B cell (primary cell): ENCODE results near the gene POU1F1. TPM values are rescaled to one million over a fixed set of nuclear protein-coding genes. Genes with fewer than 3 reads are reported as not detected.

Experiments used
- ATAC-seq: fragments of 200-7000 bp; cut with Tn5 transposase; one replicate; pipeline ENCODE4 v1.10.0; 2021; ENCODE audit warnings: low read depth, mild to moderate bottlenecking, moderate number of reproducible peaks, moderate library complexity
- CTCF ChIA-PET: fragments of 350-600 bp; sonication (Branson Sonifier 250); formaldehyde crosslinking; loops from one replicate; lab custom pipeline; 2021; ENCODE audit warnings: antibody characterized with exemption, inconsistent platforms; lab: Charles Lee
- POLR2A ChIA-PET: fragments of 350-600 bp; sonication (Branson Sonifier 250); formaldehyde crosslinking; loops from one replicate; lab custom pipeline; 2021; ENCODE audit warnings: antibody characterized with exemption; lab: Charles Lee
- DNase-seq: peaks from one replicate; pipeline ENCODE4 v3.0.0; 2013
- H2AFZ ChIP-seq: 2 replicates; pipeline ENCODE4 v1.6.1; 2012; ENCODE audit warnings: mild to moderate bottlenecking, low read depth, low read length; ENCODE audit not compliant: insufficient read depth, poor library complexity, severe bottlenecking
- H3K27ac ChIP-seq, 2 donors: 1 replicate in 1 of 2; 2 replicates in 1 of 2; pipeline ENCODE4 v1.5.1; 2012 to 2013; ENCODE audit warnings: low read length in 2 of 2, mild to moderate bottlenecking in 2 of 2, moderate library complexity in 1 of 2
- H3K27me3 ChIP-seq, 4 experiments: fragments of 200-600 bp in 1 of 4; sonication (generic) in 1 of 4; replicated peaks in 1 of 4; 1 replicate in 2 of 4; 2 replicates in 2 of 4; pipeline versions ENCODE4 v1.6.1 to v1.7.0; 2013 to 2016; ENCODE audit warnings: low read length in 3 of 4, mild to moderate bottlenecking in 2 of 4, mixed read lengths in 1 of 4, moderate library complexity in 1 of 4; ENCODE audit not compliant: insufficient read depth in 4 of 4, control insufficient read depth in 3 of 4; ENCODE audit errors: control extremely low read depth in 1 of 4
- H3K36me3 ChIP-seq, 2 experiments: replicated peaks in 1 of 2; 1 replicate in 1 of 2; 2 replicates in 1 of 2; pipeline versions ENCODE4 v1.6.1 to v1.7.1; 2013; ENCODE audit warnings: low read length in 1 of 2; ENCODE audit not compliant: insufficient read depth in 2 of 2, control insufficient read depth in 1 of 2; ENCODE audit errors: control extremely low read depth in 1 of 2, extremely low read depth in 1 of 2
- H3K4me1 ChIP-seq, 2 donors: fragments of 200-600 bp in 1 of 2; sonication (generic) in 1 of 2; 1 replicate in 1 of 2; 2 replicates in 1 of 2; pipeline versions ENCODE4 v1.5.1 to v1.6.1; 2013 to 2017; ENCODE audit warnings: low read length in 2 of 2; ENCODE audit not compliant: control insufficient read depth in 2 of 2, insufficient read depth in 2 of 2
- H3K4me2 ChIP-seq: replicated peaks from 2 replicates; pipeline ENCODE3; 2012; ENCODE audit warnings: mild to moderate bottlenecking, low read depth, low read length; ENCODE audit not compliant: poor library complexity, severe bottlenecking
- H3K4me3 ChIP-seq, 5 experiments: fragments of 200-600 bp in 1 of 5; sonication (generic) in 1 of 5; 1 replicate in 3 of 5; 2 replicates in 2 of 5; pipeline versions ENCODE4 v1.5.1 to v1.7.0; 2011 to 2016; ENCODE audit warnings: low read length in 4 of 5, mild to moderate bottlenecking in 4 of 5, low read depth in 2 of 5, control low read depth in 1 of 5, moderate library complexity in 1 of 5; ENCODE audit not compliant: insufficient read depth in 1 of 5; ENCODE audit errors: control extremely low read depth in 1 of 5, extremely low read depth in 1 of 5
- H3K79me2 ChIP-seq: fragments of 200-600 bp; sonication (generic); one replicate; pipeline ENCODE4 v1.6.0; 2016; ENCODE audit warnings: low read length; ENCODE audit not compliant: control insufficient read depth, insufficient read depth
- H3K9ac ChIP-seq: fragments of 200-600 bp; sonication (generic); 2 replicates; pipeline ENCODE4 v1.6.1; 2017; ENCODE audit warnings: mild to moderate bottlenecking, low read length, moderate library complexity
- H3K9me3 ChIP-seq, 3 donors: one replicate each; pipeline versions ENCODE4 v1.6.1 to v1.7.1; 2013; ENCODE audit warnings: low read length in 2 of 3; ENCODE audit not compliant: control insufficient read depth in 2 of 3, insufficient read depth in 1 of 3; ENCODE audit errors: control extremely low read depth in 1 of 3
- H4K20me1 ChIP-seq: 2 replicates; pipeline ENCODE4 v1.6.0; 2012; ENCODE audit warnings: mild to moderate bottlenecking, low read length; ENCODE audit not compliant: insufficient read depth, control insufficient read depth, poor library complexity, severe bottlenecking
- H3K27ac Mint-ChIP-seq: one replicate; pipeline ENCODE4 v1.8.0; 2021; ENCODE audit warnings: mixed read lengths
- H3K27me3 Mint-ChIP-seq: one replicate; pipeline ENCODE4 v1.8.0; 2021; ENCODE audit warnings: mixed read lengths
- H3K4me1 Mint-ChIP-seq: one replicate; pipeline ENCODE4 v1.8.0; 2021; ENCODE audit warnings: mixed read lengths
- H3K4me3 Mint-ChIP-seq: one replicate; pipeline ENCODE4 v1.8.0; 2021; ENCODE audit warnings: mixed read lengths
- H3K9me3 Mint-ChIP-seq: one replicate; pipeline ENCODE4 v1.8.0; 2022; ENCODE audit warnings: mixed read lengths; ENCODE audit not compliant: insufficient read depth
- CTCF ChIP-seq: fragments of 200-600 bp; IDR thresholded peaks from one replicate; pipeline ENCODE4 v1.8.0; 2022; ENCODE audit warnings: antibody characterized with exemption, mild to moderate bottlenecking
- EZH2 ChIP-seq: IDR thresholded peaks from 2 replicates; pipeline ENCODE4 v1.6.1; 2012; ENCODE audit warnings: borderline replicate concordance, low read depth, mild to moderate bottlenecking, moderate library complexity, low read length; ENCODE audit not compliant: insufficient read depth, poor library complexity, severe bottlenecking
- WGBS: methylation state at CpG from one replicate; pipeline ENCODE4 v1.1.5; 2013; ENCODE audit warnings: missing lambda C conversion rate; ENCODE audit not compliant: insufficient coverage; 5-methylcytosine and 5-hydroxymethylcytosine counted together
- intact Hi-C: fragments of 100-400 bp; cut with micrococcal nuclease; formaldehyde crosslinking; loops from one replicate; pipeline ENCODE4 v1.10.0; 2022
- polyA plus RNA-seq: library from polyadenylated mRNA; depleted of rRNA; stranded (reverse); fragments of >200 nt; gene quantifications from 2 replicates; pipeline ENCODE4 v1.2.3, GENCODE V29; 2012
- total RNA-seq, 2 donors: library from RNA; stranded (reverse); fragments of 120-200 nt in 1 of 2; gene quantifications; 1 replicate in 1 of 2; 2 replicates in 1 of 2; pipeline versions ENCODE4 v1.2.3 to v1.2.4, GENCODE V29; 2013 to 2022

Gene POU1F1
- total and polyA plus RNA-seq, 2 donors (not counting 1 experiment from before 2014, with no cell fraction given) = not detected

GRCh38 chr3:87247430-87247773 is 29.0 kb downstream of the POU1F1 start:
- no peaks in the 10 kb centered on the region for H3K27me3 ChIP-seq
- Mint-ChIP-seq H3K27ac (no peak overlapping the region), H3K27me3 (no peaks in the 10 kb centered on the region), H3K9me3 (no peaks in the 10 kb centered on the region), H3K4me3 (no peak overlapping the region), H3K4me1 (no peaks in the 10 kb centered on the region)
- ChIA-PET POLR2A (no interaction called here), CTCF (interaction anchor here (1.3 kb wide), 1 partner anchor 9 kb away, joined by 4 read pairs; no protein-coding TSS in a partner anchor)
- WGBS = no CpG with 5 or more reads among the region's 1 CpG
- no peak for TF ChIP-seq EZH2
- TF ChIP-seq CTCF = no peak
- H3K36me3 ChIP-seq = peaks cover 5 to 24% of the 10 kb centered on the region in 2 experiments
- no peak for ATAC-seq
- no peaks in the 10 kb centered on the region for H3K4me1 ChIP-seq
- no peak overlapping the region for H2AFZ ChIP-seq
- intact Hi-C loops = no loop called here
- no peak overlapping the region for H3K27ac ChIP-seq
- DNase-seq = no peak
- no peak overlapping the region for H3K4me2 ChIP-seq
- no peak overlapping the region for H3K9ac ChIP-seq
- peaks cover 3% of the 10 kb centered on the region for H3K79me2 ChIP-seq
- H4K20me1 ChIP-seq = peaks cover 11% of the 10 kb centered on the region
- H3K9me3 ChIP-seq = no peaks in the 10 kb centered on the region
- H3K4me3 ChIP-seq = no peak overlapping the region

GRCh38 chr3:87246662-87247429 is 29.5 kb downstream of the POU1F1 start:
- intact Hi-C loops = no loop called here
- Histone ChIP-seq H3K79me2 (peaks cover 3% of the 10 kb centered on the region), H3K4me3 (no peak overlapping the region), H3K9me3 (no peaks in the 10 kb centered on the region), H3K4me2 (no peak overlapping the region), H3K4me1 (no peaks in the 10 kb centered on the region), H3K9ac (no peak overlapping the region), H4K20me1 (peaks cover 11% of the 10 kb centered on the region), H3K27me3 (no peaks in the 10 kb centered on the region), H3K27ac (no peak overlapping the region), H3K36me3 (peaks cover 2 to 24% of the 10 kb centered on the region in 2 experiments), H2AFZ (no peak overlapping the region)
- WGBS = 100% methylated on average over 1 of the region's 3 CpGs
- H3K27me3 Mint-ChIP-seq = no peaks in the 10 kb centered on the region
- H3K9me3 Mint-ChIP-seq = no peaks in the 10 kb centered on the region
- POLR2A ChIA-PET = no interaction called here
- CTCF ChIA-PET = interaction anchor here (0.9 to 1.3 kb wide), 2 partner anchors 9 to 12 kb away, joined by 4 to 5 read pairs; no protein-coding TSS in a partner anchor
- no peak overlapping the region for H3K4me3 Mint-ChIP-seq
- TF ChIP-seq EZH2 (no peak), CTCF (no peak)
- ATAC-seq (no peak), DNase-seq (no peak)
- H3K27ac Mint-ChIP-seq = no peak overlapping the region
- H3K4me1 Mint-ChIP-seq = peaks cover 2% of the 10 kb centered on the region
